Fibroblast of the aortic adventitia (primary cell): ENCODE results near the gene ILF3. TPM values are rescaled to one million over a fixed set of nuclear protein-coding genes. Genes with fewer than 3 reads are reported as not detected.
A peak's percentile ranks its signal among the peaks of the same experiment; 100 is the strongest.

Experiments used
- DNase-seq: peaks from one replicate; pipeline ENCODE4 v3.0.0-alpha.2; 2010; ENCODE audit warnings: low read depth
- H3K4me3 ChIP-seq: 2 replicates; pipeline ENCODE4 v1.5.1; 2011; ENCODE audit warnings: low read depth, mild to moderate bottlenecking, control low read depth, low read length, moderate library complexity
- total RNA-seq: library from RNA; depleted of rRNA; stranded (reverse); fragments of >200 nt; gene quantifications from 2 replicates; pipeline ENCODE4 v1.2.3, GENCODE V29; 2012; ENCODE audit warnings: low replicate concordance
- TF ChIP-seq, protein P1 (sequence below): IDR thresholded peaks from 2 replicates; pipeline ENCODE4 v1.5.1; 2011; ENCODE audit warnings: mild to moderate bottlenecking, low read length, control low read depth, inconsistent platforms; ENCODE audit not compliant: insufficient read depth

The ILF3 gene
- total RNA-seq, 1 donor: 119 TPM

DNA sequence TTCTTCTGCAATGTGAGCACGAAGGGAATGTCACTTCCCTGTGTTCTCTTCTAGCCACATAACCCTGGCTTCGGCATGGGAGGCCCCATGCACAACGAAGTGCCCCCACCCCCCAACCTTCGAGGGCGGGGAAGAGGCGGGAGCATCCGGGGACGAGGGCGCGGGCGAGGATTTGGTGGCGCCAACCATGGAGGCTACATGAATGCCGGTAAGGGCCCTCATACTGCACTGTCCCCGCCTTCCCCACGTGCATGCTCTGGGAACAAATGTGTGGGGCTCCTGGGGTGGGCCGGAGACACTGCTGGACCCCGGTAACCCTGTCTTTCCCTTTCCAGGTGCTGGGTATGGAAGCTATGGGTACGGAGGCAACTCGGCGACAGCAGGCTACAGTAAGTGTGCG is 29.4 kb downstream of the ILF3 start:
- TF ChIP-seq, protein P1, sequence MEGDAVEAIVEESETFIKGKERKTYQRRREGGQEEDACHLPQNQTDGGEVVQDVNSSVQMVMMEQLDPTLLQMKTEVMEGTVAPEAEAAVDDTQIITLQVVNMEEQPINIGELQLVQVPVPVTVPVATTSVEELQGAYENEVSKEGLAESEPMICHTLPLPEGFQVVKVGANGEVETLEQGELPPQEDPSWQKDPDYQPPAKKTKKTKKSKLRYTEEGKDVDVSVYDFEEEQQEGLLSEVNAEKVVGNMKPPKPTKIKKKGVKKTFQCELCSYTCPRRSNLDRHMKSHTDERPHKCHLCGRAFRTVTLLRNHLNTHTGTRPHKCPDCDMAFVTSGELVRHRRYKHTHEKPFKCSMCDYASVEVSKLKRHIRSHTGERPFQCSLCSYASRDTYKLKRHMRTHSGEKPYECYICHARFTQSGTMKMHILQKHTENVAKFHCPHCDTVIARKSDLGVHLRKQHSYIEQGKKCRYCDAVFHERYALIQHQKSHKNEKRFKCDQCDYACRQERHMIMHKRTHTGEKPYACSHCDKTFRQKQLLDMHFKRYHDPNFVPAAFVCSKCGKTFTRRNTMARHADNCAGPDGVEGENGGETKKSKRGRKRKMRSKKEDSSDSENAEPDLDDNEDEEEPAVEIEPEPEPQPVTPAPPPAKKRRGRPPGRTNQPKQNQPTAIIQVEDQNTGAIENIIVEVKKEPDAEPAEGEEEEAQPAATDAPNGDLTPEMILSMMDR: no peak
- H3K4me3 ChIP-seq: no peak overlapping the region
- DNase-seq: no peak

DNA sequence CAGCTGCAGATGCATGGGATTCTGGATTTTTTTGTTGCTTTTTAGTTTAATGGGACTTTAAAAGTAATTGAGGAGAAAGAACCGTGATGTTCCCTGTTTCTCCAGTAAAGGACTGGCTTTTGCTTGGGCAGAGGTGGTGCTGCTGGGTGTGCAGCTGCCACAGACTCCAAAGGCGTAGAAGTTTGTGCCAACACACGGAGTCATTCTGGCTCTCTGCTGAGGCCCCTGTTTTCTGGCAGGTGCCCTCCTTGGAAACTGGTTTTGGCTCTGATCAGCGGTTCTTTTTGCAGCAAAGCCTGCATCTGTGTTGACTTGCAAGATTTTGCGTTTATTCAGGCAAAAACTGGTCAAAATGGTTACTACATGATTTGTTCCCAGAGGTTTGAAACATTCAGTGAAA is 31.1 kb downstream of the ILF3 start:
- DNase-seq: no peak
- TF ChIP-seq, protein P1: no peak
- H3K4me3 ChIP-seq: no peak overlapping the region

DNA sequence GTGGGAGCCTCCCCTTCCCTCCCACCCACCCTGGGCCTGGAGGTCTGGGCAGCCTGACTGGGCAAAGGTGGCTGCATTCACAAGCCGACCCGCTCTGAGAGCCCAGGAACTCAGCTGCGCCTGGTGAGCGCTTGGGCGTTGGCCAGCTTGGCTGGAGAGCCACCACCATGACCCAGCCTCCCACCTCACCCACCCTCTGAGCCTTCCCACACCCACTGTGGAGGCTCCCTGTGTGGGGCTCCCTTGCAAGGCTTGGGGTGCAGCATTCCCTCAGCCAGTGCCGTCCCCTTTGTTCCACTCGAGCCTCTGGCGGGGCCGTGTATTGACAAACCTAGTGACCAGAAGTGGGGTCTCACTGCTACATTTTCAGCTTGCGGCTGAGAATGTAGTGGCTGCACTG is 32.0 kb downstream of the ILF3 start:
- DNase-seq: no peak
- TF ChIP-seq, protein P1: no peak
- H3K4me3 ChIP-seq: no peak overlapping the region

DNA sequence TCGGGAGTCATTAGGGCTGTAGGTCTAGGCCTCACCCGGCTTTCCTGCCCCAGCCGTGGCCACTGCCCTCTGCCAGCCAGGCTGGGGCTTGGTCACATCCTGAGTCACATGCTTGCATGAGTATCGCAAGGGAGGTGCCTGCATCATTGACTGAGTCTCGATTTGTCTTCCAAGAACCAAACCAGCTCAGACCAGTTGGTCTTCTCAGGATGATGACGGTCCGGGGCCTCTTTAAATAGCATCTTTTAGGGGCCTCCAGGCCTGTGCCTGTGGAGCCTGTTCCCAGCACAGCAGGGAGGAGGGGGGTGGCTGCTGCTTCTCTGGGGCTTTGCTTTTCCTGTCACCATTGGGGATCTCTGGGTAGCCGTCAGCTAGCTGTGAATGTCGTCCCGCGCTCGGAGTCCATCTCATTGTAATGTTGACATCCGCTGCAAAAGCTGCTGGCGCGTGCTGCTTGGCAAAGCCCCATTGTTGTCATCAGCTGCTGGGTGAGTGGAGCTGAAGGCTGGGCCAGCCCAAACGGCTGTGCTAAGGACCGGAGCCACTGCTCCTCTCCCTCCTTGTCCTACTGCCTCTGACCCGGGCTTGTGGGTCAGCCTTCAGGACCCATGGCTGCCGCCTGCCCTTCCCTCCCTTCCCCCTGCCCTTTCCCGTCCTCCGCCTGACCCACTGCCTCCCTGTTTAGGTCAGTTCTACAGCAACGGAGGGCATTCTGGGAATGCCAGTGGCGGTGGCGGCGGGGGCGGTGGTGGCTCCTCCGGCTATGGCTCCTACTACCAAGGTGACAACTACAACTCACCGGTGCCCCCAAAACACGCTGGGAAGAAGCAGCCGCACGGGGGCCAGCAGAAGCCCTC is 32.7 kb downstream of the ILF3 start:
- H3K4me3 ChIP-seq: no peak overlapping the region
- TF ChIP-seq, protein P1: no peak
- DNase-seq: peak; percentile 85

DNA sequence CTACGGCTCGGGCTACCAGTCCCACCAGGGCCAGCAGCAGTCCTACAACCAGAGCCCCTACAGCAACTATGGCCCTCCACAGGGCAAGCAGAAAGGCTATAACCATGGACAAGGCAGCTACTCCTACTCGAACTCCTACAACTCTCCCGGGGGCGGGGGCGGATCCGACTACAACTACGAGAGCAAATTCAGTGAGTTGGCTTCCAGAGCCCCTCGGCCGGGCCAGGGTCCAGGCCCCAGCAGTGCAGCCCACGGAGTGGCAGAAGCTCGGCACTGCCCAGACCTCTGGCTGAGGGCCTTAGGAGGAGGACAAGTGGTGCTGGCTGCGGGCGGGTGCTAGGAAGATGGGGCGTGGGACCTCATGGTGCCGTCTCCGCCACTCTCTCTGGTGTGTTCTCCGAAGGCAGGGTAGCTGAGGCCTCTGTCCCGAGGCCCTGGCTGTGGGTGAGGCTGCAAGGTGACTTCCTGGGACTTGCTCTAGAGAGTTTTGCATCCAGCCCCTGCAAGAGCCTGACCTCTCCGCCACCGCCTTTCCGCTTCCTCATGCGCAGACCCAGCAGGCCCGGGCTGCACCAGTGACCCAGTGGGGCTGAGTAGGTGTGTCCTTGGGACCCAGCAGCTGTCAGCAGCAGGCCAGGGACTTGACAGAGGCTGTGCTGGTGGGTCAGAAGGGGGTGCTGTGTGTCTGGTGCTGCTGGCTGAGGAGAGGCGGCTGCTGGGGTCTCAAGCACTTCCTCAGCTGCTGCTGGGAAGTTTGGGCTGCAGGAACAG is 33.6 kb downstream of the ILF3 start:
- TF ChIP-seq, protein P1: no peak
- no peak overlapping the region for H3K4me3 ChIP-seq
- DNase-seq: no peak

DNA sequence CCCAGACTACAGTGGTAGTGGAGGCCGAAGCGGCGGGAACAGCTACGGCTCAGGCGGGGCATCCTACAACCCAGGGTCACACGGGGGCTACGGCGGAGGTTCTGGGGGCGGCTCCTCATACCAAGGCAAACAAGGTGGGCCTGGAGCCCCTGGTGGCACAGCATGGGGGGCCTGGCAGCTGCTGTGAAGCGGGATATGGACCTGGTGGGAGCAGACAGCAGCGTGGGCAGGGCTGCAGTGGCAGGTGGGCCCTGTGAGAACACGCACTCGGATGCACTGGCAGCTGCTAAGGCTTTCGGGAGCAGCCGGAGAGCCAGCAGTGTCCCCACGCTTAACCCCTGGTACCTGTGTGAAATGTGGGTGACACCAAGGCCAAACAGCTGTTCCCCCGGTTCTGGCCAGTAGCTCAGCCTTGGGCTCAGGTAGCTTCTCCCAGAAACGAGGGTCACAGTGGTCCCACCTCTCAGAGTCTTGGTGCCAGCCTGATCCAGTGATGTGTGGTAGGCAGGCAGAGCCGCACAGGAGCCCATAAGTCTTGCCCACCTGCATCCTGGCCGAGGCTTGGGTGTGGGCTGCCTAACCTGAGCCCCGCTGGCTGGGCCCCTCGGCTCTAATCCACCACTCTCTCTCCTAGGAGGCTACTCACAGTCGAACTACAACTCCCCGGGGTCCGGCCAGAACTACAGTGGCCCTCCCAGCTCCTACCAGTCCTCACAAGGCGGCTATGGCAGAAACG is 34.6 kb downstream of the ILF3 start:
- H3K4me3 ChIP-seq: no peak overlapping the region
- DNase-seq: no peak
- TF ChIP-seq, protein P1: no peak
